ENCODE results near the gene NLGN3.

Gene NLGN3

DNA sequence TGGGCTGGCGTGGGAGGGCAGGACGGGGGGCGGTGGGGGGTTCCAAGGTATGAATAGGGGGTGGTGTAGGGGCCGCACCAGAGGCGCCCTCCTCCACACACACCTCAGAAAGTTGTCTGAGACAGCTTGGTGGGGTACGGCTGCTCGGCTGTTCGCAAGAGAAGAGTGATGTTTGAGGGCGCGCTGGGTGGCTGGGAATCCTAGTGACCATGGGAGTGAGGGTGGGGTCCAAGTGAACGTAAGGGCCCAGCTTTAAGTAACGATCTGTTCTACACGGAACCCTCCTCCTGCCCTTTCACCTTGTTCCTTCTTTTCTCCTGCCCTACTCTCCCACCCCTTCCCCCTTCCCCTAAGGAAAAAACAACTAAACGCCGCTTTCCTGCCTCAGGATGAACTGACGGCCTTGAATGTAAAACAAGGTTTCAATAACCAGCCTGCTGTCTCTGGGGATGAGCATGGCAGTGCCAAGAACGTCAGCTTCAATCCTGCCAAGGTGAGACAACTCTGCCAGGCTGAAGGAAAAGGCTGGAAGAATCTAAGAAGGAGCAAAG, 25.6 kb upstream of the NLGN3 start:
- DNase-seq, result no peak

- DNase-seq, result no peak
Observed at GRCh38 chrX:71128166-71128833, 16.3 kb upstream of the NLGN3 start.

GRCh38 chrX:71128915-71129765, 15.5 kb upstream of the NLGN3 start:
- DNase-seq, result peak; percentile 72

DNA sequence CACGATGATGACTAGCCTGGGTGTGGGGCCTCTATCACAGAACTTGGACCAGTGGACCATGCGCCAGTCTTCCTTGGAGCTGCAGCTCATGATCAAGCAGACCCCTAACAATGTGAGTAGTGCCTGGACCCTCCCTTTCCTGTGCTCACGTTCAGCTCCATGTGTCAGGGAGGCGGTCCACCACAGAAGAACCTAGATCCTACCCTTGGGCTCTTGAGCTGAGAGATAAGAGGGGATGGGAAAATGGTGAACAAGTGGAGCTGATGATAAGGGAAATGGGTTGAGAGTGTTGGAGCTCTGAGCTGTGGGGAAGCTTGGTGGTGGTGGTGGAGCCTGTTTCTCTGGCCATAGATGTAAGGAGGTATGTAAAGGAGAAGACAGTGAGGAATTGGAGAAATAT, 13.1 kb upstream of the NLGN3 start:
- no peak for DNase-seq

GRCh38 chrX:71140440-71140839, 4.2 kb upstream of the NLGN3 start:
- no peak for DNase-seq

DNA sequence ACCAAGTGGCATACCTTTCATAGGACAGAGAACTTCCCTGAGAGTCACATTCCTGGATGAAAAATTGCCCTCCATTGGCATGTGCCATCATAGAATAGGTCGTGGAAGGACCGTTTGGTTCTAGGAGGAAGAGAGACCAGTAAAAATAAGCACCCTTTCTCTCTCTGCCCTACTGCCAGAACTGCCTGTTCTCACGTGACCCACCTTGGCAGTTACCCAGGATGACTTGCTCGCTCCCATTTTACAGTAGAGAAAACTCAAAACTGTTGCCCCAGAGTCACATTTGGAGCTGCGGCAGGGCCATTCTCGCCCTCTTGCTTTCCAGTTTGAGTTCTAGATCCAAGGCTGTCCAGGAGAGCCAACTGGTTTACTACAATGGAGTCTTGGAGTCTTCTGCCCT, 1.1 kb upstream of the NLGN3 start:
- no peak for DNase-seq

- no peak for DNase-seq
Observed at GRCh38 chrX:71147496-71148277, 3.0 kb downstream of the NLGN3 start.

- no peak for DNase-seq
Observed at GRCh38 chrX:71148278-71148663, 3.6 kb downstream of the NLGN3 start.

DNA sequence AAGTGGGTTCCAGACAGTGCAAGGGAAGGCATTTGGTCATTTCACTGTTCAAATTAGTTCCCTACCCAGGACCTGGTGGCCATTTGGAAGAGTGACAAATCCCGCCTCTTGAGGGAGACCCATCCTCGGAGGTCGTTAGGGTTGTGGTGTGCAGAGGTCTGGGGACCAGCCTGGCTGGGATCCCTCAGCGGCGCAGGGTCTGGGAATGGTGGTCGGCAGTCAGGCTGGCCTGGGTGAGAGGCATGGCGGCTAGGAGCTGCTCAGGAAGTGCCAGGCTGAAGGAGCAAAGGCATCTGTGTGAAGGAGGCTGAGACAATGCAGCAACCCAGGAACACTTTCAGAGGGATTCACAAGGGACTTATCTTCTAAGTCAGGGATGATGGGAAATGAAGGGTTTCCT, 6.7 kb downstream of the NLGN3 start:
- no peak for DNase-seq

GRCh38 chrX:71154196-71154595, 9.6 kb downstream of the NLGN3 start:
- no peak for DNase-seq

DNA sequence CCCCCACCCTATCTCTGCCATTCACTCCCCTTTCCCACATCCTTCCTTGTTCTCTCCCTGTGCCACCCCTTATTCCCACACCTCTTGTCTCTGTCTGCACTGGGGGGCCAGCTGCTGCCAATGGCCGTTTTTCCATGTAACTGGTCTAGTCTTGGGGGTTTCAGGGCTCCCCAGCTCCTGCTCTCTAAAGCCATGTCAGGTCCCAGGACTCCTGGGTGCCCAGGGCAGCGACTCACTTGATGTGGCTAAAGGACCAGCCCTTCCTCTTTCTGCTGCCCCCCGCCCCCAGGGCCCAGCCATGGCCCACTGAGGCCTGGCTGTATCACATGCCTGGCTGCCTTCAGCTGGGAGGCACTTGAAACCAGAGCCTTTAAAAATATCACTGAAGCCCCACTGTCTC, 10.0 kb downstream of the NLGN3 start:
- no peak for DNase-seq

GRCh38 chrX:71158603-71159002, 14.0 kb downstream of the NLGN3 start:
- no peak for DNase-seq

DNA sequence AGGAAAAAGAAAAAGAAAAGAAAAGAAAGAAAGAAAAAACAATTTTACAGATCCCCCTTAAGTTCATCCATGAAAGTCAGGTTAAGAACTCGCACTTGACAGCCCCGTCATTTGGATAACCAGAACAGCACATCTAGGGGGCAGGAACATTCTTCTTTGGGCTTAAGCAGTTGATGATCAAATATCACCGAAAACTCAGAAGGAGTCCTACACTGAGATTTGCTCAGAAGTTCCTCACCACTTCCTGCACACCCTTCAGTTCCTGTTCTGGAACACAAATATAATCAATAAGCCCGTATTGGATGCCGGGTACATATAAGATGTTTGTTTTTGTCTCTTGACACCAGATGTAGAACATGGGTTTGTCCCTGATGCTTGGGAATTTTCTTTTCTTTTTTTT, 14.7 kb downstream of the NLGN3 start:
- DNase-seq, result no peak

- no peak for DNase-seq
Observed at GRCh38 chrX:71160475-71160874, 15.8 kb downstream of the NLGN3 start.

DNA sequence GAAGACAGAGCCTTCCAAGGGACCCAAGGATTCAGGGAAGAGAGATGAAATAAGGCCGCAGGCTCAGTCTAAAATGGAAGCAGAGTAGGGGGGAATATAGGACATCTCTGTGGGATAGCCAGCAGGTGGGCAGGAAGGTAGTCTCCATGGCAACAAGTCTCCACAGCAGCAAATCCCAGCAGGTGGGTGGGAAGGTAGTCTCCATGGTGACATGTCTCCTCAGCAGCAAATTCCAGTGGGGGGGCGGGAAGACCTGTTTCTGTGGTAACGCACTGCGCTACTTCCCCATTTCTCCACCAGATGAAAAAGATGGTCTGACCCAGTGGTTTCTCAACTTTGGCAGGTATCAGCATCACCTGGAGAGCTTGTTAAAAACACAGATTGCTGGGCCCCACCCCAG, 18.3 kb downstream of the NLGN3 start:
- no peak for DNase-seq

GRCh38 chrX:71164071-71164470, 19.4 kb downstream of the NLGN3 start:
- no peak for DNase-seq

DNA sequence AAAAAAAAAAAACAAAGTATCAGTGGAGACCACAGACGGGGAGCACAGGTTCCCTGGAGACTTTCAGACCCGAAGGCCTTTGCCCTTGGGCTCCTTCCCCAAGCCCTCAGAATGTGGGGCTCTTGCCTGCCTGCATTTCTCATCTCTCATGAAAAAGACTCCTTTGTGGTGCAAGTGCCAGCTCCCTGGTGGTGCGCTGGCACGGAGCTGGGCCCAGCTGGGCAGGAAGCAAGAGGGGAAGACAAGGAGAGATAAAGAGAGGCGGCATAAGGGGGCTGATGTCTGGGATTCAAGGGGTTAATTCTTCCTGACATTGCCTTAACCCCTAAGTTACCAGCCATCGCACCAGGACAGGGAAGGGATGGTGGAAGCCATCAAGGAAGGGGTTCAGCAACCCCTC, 21.8 kb downstream of the NLGN3 start:
- DNase-seq, result no peak

- no peak for DNase-seq
Observed at GRCh38 chrX:71167031-71167781, 22.6 kb downstream of the NLGN3 start.

GRCh38 chrX:71168134-71168533, 23.5 kb downstream of the NLGN3 start:
- no peak for DNase-seq

GRCh38 chrX:71169586-71169985, 24.9 kb downstream of the NLGN3 start:
- DNase-seq, result no peak

- DNase-seq, result no peak
Observed at GRCh38 chrX:71170660-71171059, 26.0 kb downstream of the NLGN3 start.

GRCh38 chrX:71171110-71171801, 26.6 kb downstream of the NLGN3 start:
- DNase-seq, result no peak
